Right cardiac atrium (tissue), 5 donors: ENCODE measurements around the gene DPYD. TPM values are rescaled to one million over a fixed set of nuclear protein-coding genes. Genes with fewer than 3 reads are reported as not detected.

Experiments used
- ATAC-seq, 2 donors: fragments of 200-7000 bp; cut with Tn5 transposase; one replicate each; pipeline versions ENCODE4 v1.8.0 to v1.9.1; 2020; ENCODE audit warnings: moderate library complexity in 2 of 2, mild to moderate bottlenecking in 1 of 2
- DNase-seq, 3 donors: peaks; one replicate each; pipeline ENCODE4 v3.0.0-alpha.2; 2020
- H3K27ac ChIP-seq: one replicate; pipeline ENCODE4 v1.5.1; 2013; ENCODE audit warnings: mild to moderate bottlenecking, low read length, control low read depth, moderate library complexity
- H3K27me3 ChIP-seq: one replicate; pipeline ENCODE4 v1.6.1; 2013; ENCODE audit not compliant: control insufficient read depth, insufficient read depth
- H3K4me1 ChIP-seq: one replicate; pipeline ENCODE4 v1.6.1; 2013; ENCODE audit warnings: low read length; ENCODE audit not compliant: control insufficient read depth, insufficient read depth
- H3K4me3 ChIP-seq: one replicate; pipeline ENCODE4 v1.5.1; 2013; ENCODE audit warnings: low read length, control low read depth
- H3K9me3 ChIP-seq: one replicate; pipeline ENCODE4 v1.6.1; 2013; ENCODE audit warnings: low read length; ENCODE audit not compliant: control insufficient read depth
- WGBS: extraction: QIAGEN DNeasy Blood & Tissue Kit; methylation state at CpG from one replicate; pipeline ENCODE4 v1.1.7; 2013; 5-methylcytosine and 5-hydroxymethylcytosine counted together
- intact Hi-C, 4 donors: fragments of 100-400 bp; cut with DNase I; formaldehyde crosslinking; loops; one replicate each; pipeline versions ENCODE4 v1.11.0 to v1.14.0; 2022 to 2023
- polyA plus RNA-seq: library from polyadenylated mRNA; stranded (reverse); fragments of 200-250 nt; gene quantifications from one replicate; pipeline ENCODE4 v1.2.3, GENCODE V29; 2013
- total RNA-seq, 4 donors: library from RNA; stranded (reverse); fragmentation: NEBNext Ultra II Directional; extraction: Animal tissue kit (Norgen Biotek cat#: 25700); gene quantifications; one replicate each; pipeline ENCODE4 v1.2.1, GENCODE V29; 2021
- donor health status: healthy with polysubstance abuse.
- donor health status: DM: no; HTN: yes; CAD: no.
- donor health status: DM: no; HTN: no; CAD: no.
- donor health status: DM: no; HTN: yes; CAD: no; lungs with severe emphysema.
- donor health status: DM: yes; HTN: yes; CAD: no.

The DPYD gene
- total and polyA plus RNA-seq, 5 donors = 5.2 to 15.7 (median 15.4) TPM

GRCh38 chr1:97499667-97500066 is 421.2 kb downstream of the DPYD start:
- DNase-seq = no peak
- intact Hi-C loops = no loop called here
- ATAC-seq = no peak

GRCh38 chr1:97489834-97490233 is 431.0 kb downstream of the DPYD start:
- H3K27ac ChIP-seq = no peak overlapping the region
- H3K27me3 ChIP-seq = no peaks in the 10 kb centered on the region
- intact Hi-C loops = no loop called here
- no peaks in the 10 kb centered on the region for H3K9me3 ChIP-seq
- 61% methylated on average over 2 of the region's 2 CpGs for WGBS
- DNase-seq (no peak), ATAC-seq (no peak)
- no peaks in the 10 kb centered on the region for H3K4me1 ChIP-seq
- H3K4me3 ChIP-seq = no peak overlapping the region

More at GRCh38 chr1:97499667-97500066, 421.2 kb downstream of the DPYD start:
- Histone ChIP-seq H3K4me3 (no peak overlapping the region), H3K9me3 (no peaks in the 10 kb centered on the region), H3K27me3 (no peaks in the 10 kb centered on the region), H3K27ac (no peak overlapping the region), H3K4me1 (no peaks in the 10 kb centered on the region)

- ATAC-seq = no peak
- no peak for DNase-seq
- Histone ChIP-seq H3K9me3 (no peaks in the 10 kb centered on the region), H3K4me3 (no peak overlapping the region), H3K27ac (no peak overlapping the region), H3K4me1 (no peaks in the 10 kb centered on the region), H3K27me3 (no peaks in the 10 kb centered on the region)
- intact Hi-C loops = no loop called here
- WGBS = 94% methylated on average over 2 of the region's 2 CpGs
Observed at GRCh38 chr1:97488530-97488929, 432.3 kb downstream of the DPYD start.

GRCh38 chr1:97482022-97482421 is 438.8 kb downstream of the DPYD start:
- ATAC-seq (no peak), DNase-seq (no peak)
- intact Hi-C loops = no loop called here

GRCh38 chr1:97467445-97467844 is 453.4 kb downstream of the DPYD start:
- ATAC-seq (no peak), DNase-seq (no peak)
- Histone ChIP-seq H3K4me3 (no peak overlapping the region), H3K27ac (no peak overlapping the region), H3K4me1 (no peaks in the 10 kb centered on the region), H3K9me3 (no peaks in the 10 kb centered on the region), H3K27me3 (no peaks in the 10 kb centered on the region)
- 97% methylated on average over 2 of the region's 2 CpGs for WGBS
- intact Hi-C loops = no loop called here

More at GRCh38 chr1:97482022-97482421, 438.8 kb downstream of the DPYD start:
- Histone ChIP-seq H3K4me3 (no peak overlapping the region), H3K27ac (no peak overlapping the region), H3K27me3 (no peaks in the 10 kb centered on the region), H3K9me3 (no peaks in the 10 kb centered on the region), H3K4me1 (no peaks in the 10 kb centered on the region)
- WGBS = 99% methylated on average over 1 of the region's 1 CpG

GRCh38 chr1:97464305-97464704 is 456.5 kb downstream of the DPYD start:
- no peaks in the 10 kb centered on the region for H3K27me3 ChIP-seq
- DNase-seq (no peak), ATAC-seq (no peak)
- no peaks in the 10 kb centered on the region for H3K4me1 ChIP-seq
- 92% methylated on average over 5 of the region's 5 CpGs for WGBS
- no peaks in the 10 kb centered on the region for H3K9me3 ChIP-seq
- H3K4me3 ChIP-seq = no peak overlapping the region
- no peak overlapping the region for H3K27ac ChIP-seq
- intact Hi-C loops = no loop called here

GRCh38 chr1:97461782-97462181 is 459.1 kb downstream of the DPYD start:
- no peaks in the 10 kb centered on the region for H3K4me1 ChIP-seq
- intact Hi-C loops = no loop called here
- DNase-seq (no peak), ATAC-seq (no peak)
- no peak overlapping the region for H3K27ac ChIP-seq
- no peaks in the 10 kb centered on the region for H3K27me3 ChIP-seq
- no peaks in the 10 kb centered on the region for H3K9me3 ChIP-seq
- H3K4me3 ChIP-seq = no peak overlapping the region

- 64% methylated on average over 7 of the region's 7 CpGs for WGBS
- Histone ChIP-seq H3K9me3 (no peaks in the 10 kb centered on the region), H3K4me3 (no peak overlapping the region), H3K4me1 (no peaks in the 10 kb centered on the region), H3K27me3 (no peaks in the 10 kb centered on the region), H3K27ac (no peak overlapping the region)
- intact Hi-C loops = no loop called here
- no peak for DNase-seq
- no peak for ATAC-seq
Observed at GRCh38 chr1:97457446-97458089, 463.3 kb downstream of the DPYD start.

- no peak for DNase-seq
- WGBS = 75% methylated on average over 2 of the region's 2 CpGs
- intact Hi-C loops = no loop called here
Observed at GRCh38 chr1:97451944-97452343, 468.9 kb downstream of the DPYD start.

GRCh38 chr1:97451046-97451826 is 469.6 kb downstream of the DPYD start:
- Histone ChIP-seq H3K4me3 (no peak overlapping the region), H3K27ac (no peak overlapping the region), H3K9me3 (no peaks in the 10 kb centered on the region), H3K27me3 (no peaks in the 10 kb centered on the region), H3K4me1 (no peaks in the 10 kb centered on the region)
- DNase-seq (no peak), ATAC-seq (no peak)
- WGBS = 86% methylated on average over 7 of the region's 7 CpGs
- intact Hi-C loops = no loop called here

More at GRCh38 chr1:97451944-97452343, 468.9 kb downstream of the DPYD start:
- Histone ChIP-seq H3K27me3 (no peaks in the 10 kb centered on the region), H3K9me3 (no peaks in the 10 kb centered on the region), H3K27ac (no peak overlapping the region), H3K4me1 (no peaks in the 10 kb centered on the region), H3K4me3 (no peak overlapping the region)
- no peak for ATAC-seq

- ATAC-seq (no peak), DNase-seq (no peak)
- no peak overlapping the region for H3K4me3 ChIP-seq
- H3K27me3 ChIP-seq = no peaks in the 10 kb centered on the region
- H3K27ac ChIP-seq = no peak overlapping the region
- H3K9me3 ChIP-seq = no peaks in the 10 kb centered on the region
- no peaks in the 10 kb centered on the region for H3K4me1 ChIP-seq
- intact Hi-C loops = no loop called here
Observed at GRCh38 chr1:97441966-97442365, 478.9 kb downstream of the DPYD start.
